Glutamatergic neuron (in vitro differentiated cells): ENCODE results near the gene PSRC1. TPM values are rescaled to one million over a fixed set of nuclear protein-coding genes. Genes with fewer than 3 reads are reported as not detected.
"Not testable (repeated sequence)": the region's sequence is repeated elsewhere in the genome, so short reads cannot be mapped to it uniquely, and the experiment has no call there.

Source experiments
- DNase-seq: peaks from one replicate; pipeline ENCODE4 v3.0.0; 2022
- H3K27ac Mint-ChIP-seq: one replicate; pipeline ENCODE4 v1.8.0; 2020; ENCODE audit warnings: mild to moderate bottlenecking, mixed read lengths, inconsistent platforms; ENCODE audit not compliant: unreplicated experiment
- H3K27me3 Mint-ChIP-seq: one replicate; pipeline ENCODE4 v1.8.0; 2020; ENCODE audit warnings: mild to moderate bottlenecking, moderate library complexity, mixed read lengths, inconsistent platforms; ENCODE audit not compliant: unreplicated experiment
- H3K36me3 Mint-ChIP-seq: one replicate; pipeline ENCODE4 v1.8.0; 2020; ENCODE audit warnings: mild to moderate bottlenecking, mixed read lengths, inconsistent platforms; ENCODE audit not compliant: unreplicated experiment
- H3K4me1 Mint-ChIP-seq: one replicate; pipeline ENCODE4 v1.8.0; 2020; ENCODE audit warnings: mild to moderate bottlenecking, low read depth, mixed read lengths, inconsistent platforms; ENCODE audit not compliant: unreplicated experiment
- H3K4me3 Mint-ChIP-seq: one replicate; pipeline ENCODE4 v1.8.0; 2020; ENCODE audit warnings: mild to moderate bottlenecking, mixed read lengths, inconsistent platforms; ENCODE audit not compliant: unreplicated experiment
- H3K9me3 Mint-ChIP-seq: one replicate; pipeline ENCODE4 v1.8.0; 2020; ENCODE audit warnings: mild to moderate bottlenecking, moderate library complexity, mixed read lengths, inconsistent platforms; ENCODE audit not compliant: unreplicated experiment
- CTCF ChIP-seq: fragments of 200-600 bp; sonication (generic); IDR thresholded peaks from one replicate; pipeline ENCODE4 v1.5.0; 2021; ENCODE audit not compliant: partially characterized antibody, unreplicated experiment
- total RNA-seq: library from RNA; stranded (reverse); fragmentation: NEBNext Ultra II Directional; extraction: Animal tissue kit (Norgen Biotek cat#: 25700); gene quantifications from one replicate; pipeline ENCODE4 v1.2.1, GENCODE V29; 2021; ENCODE audit not compliant: unreplicated experiment

PSRC1 gene
- total RNA-seq, 1 donor from 2014 or later, result 13.9 TPM

GRCh38 chr1:109309347-109309746 is 26.4 kb upstream of the PSRC1 start:
- peak overlapping the region; percentile 72 for H3K27ac Mint-ChIP-seq
- H3K4me1 Mint-ChIP-seq, result peaks cover 59% of the 10 kb centered on the region
- peak overlapping the region; percentile 42 for H3K4me3 Mint-ChIP-seq
- no peak for DNase-seq
- TF ChIP-seq CTCF, result no peak
- peaks cover 2% of the 10 kb centered on the region for H3K36me3 Mint-ChIP-seq
- peaks cover 12% of the 10 kb centered on the region for H3K27me3 Mint-ChIP-seq
- H3K9me3 Mint-ChIP-seq, result peaks cover 7% of the 10 kb centered on the region

DNA sequence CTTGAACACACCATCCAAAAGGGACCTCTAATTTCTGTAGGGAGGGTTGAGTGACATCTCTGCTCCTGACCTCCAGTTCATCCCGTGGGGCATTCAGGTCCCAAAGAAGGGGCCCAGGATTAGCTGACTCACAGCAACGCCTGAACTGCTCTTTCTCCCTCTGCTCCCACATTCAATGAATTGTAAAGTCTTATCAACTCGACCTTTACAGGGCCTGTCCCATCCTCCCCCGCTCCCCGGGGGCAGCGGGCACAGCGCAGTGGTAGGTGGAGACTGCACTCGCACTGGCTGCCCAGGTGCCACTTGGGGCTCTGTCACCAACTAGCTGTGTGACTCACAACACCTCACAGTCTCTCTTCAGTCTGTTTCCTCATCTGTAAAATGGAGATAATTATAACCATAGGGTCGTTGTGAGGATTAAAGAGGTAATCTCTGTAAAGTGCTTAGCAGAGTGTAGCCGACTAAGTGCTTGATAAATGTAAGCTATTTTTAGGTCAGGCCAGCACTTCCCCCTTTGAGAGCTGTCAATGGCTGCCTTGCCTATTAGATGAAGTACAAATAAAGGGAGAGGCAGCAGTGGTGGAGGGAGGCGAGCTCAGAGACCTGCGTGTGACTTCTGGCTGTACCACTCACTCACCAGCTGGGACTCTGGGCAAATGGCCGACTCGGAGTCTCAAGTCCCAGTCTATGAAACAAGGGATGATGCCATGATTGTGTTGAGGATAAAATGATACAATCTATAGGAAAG is 24.5 kb upstream of the PSRC1 start:
- Mint-ChIP-seq H3K27me3 (peaks cover 10% of the 10 kb centered on the region), H3K27ac (peak overlapping the region; percentile 91), H3K36me3 (no peaks in the 10 kb centered on the region), H3K9me3 (peaks cover 7% of the 10 kb centered on the region), H3K4me1 (peaks cover 50% of the 10 kb centered on the region), H3K4me3 (peak overlapping the region; percentile 74)
- peak; percentile 35 for DNase-seq
- TF ChIP-seq CTCF, result no peak

GRCh38 chr1:109306832-109307273 is 23.9 kb upstream of the PSRC1 start, which contains the start of gene MYBPHL:
Gene MYBPHL (minus strand): TSS chr1:109307011. CDS start chr1:109306991, 20 bp downstream.
- Mint-ChIP-seq H3K4me3 (peak within 1 kb of the TSS; percentile 74), H3K36me3 (no peaks in the 10 kb centered on the region), H3K4me1 (peaks cover 44% of the 10 kb centered on the region), H3K27me3 (peaks cover 10% of the 10 kb centered on the region), H3K9me3 (peaks cover 7% of the 10 kb centered on the region), H3K27ac (peak within 1 kb of the TSS; percentile 91)
- TF ChIP-seq CTCF, result no peak
- peak; percentile 44 for DNase-seq

DNA sequence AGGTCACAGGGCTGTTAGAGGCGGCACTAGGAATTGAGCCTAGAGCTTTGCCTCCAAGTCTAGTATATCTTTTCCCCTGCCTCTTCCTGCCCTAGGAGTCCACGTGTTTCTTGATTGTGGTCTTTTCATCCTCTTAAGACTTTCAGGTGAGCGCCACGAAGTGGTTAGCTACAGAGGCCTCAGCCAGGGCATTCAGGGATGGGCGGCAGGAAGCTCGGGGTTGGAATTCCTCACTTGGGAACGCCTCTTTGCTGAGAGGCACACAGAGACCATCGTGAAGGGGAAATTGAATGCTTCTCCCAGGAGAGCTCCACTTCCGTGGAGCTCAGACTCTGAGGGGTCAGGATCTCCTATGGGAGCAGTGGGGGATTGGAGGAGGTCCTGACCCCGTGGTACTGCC is 23.0 kb upstream of the PSRC1 start:
- not testable (repeated sequence) for H3K36me3 Mint-ChIP-seq, H3K9me3 Mint-ChIP-seq, H3K4me3 Mint-ChIP-seq, DNase-seq, H3K27me3 Mint-ChIP-seq
- peaks cover 40% of the 10 kb centered on the region for H3K4me1 Mint-ChIP-seq
- peak overlapping the region; percentile 79 for H3K27ac Mint-ChIP-seq

GRCh38 chr1:109304226-109304920 is 21.4 kb upstream of the PSRC1 start:
- H3K27ac Mint-ChIP-seq, result no peak overlapping the region
- no peak overlapping the region for H3K4me3 Mint-ChIP-seq
- H3K36me3 Mint-ChIP-seq, result no peaks in the 10 kb centered on the region
- no peak for DNase-seq
- H3K9me3 Mint-ChIP-seq, result peaks cover 6% of the 10 kb centered on the region
- peaks cover 8% of the 10 kb centered on the region for H3K27me3 Mint-ChIP-seq
- peaks cover 34% of the 10 kb centered on the region for H3K4me1 Mint-ChIP-seq
- no peak for TF ChIP-seq CTCF
